T-helper 2 cell treated with Interferon-gamma antibody and Interleukin-4, amounts not matched to agents 5 μg/mL and 100 μg/mL, for 36 hours (primary cell): Measurements from ENCODE around the gene COL6A1.

Source experiments
- DNase-seq: peaks from one replicate; pipeline ENCODE4 v3.0.0; 2021; ENCODE audit warnings: low spot score
- H3K27ac Mint-ChIP-seq: one replicate; pipeline ENCODE4 v1.8.0; 2021; ENCODE audit warnings: mild to moderate bottlenecking, mixed read lengths
- H3K27me3 Mint-ChIP-seq: one replicate; pipeline ENCODE4 v1.8.0; 2021; ENCODE audit warnings: low read depth, mixed read lengths
- H3K36me3 Mint-ChIP-seq: one replicate; pipeline ENCODE4 v1.8.0; 2021; ENCODE audit warnings: low read depth, mixed read lengths
- H3K4me1 Mint-ChIP-seq: one replicate; pipeline ENCODE4 v1.8.0; 2021; ENCODE audit warnings: low read depth, mixed read lengths
- H3K4me3 Mint-ChIP-seq: one replicate; pipeline ENCODE4 v1.8.0; 2022; ENCODE audit warnings: mild to moderate bottlenecking, moderate library complexity, mixed read lengths
- H3K9me3 Mint-ChIP-seq: one replicate; pipeline ENCODE4 v1.8.0; 2021; ENCODE audit warnings: mixed read lengths

The COL6A1 gene

DNA sequence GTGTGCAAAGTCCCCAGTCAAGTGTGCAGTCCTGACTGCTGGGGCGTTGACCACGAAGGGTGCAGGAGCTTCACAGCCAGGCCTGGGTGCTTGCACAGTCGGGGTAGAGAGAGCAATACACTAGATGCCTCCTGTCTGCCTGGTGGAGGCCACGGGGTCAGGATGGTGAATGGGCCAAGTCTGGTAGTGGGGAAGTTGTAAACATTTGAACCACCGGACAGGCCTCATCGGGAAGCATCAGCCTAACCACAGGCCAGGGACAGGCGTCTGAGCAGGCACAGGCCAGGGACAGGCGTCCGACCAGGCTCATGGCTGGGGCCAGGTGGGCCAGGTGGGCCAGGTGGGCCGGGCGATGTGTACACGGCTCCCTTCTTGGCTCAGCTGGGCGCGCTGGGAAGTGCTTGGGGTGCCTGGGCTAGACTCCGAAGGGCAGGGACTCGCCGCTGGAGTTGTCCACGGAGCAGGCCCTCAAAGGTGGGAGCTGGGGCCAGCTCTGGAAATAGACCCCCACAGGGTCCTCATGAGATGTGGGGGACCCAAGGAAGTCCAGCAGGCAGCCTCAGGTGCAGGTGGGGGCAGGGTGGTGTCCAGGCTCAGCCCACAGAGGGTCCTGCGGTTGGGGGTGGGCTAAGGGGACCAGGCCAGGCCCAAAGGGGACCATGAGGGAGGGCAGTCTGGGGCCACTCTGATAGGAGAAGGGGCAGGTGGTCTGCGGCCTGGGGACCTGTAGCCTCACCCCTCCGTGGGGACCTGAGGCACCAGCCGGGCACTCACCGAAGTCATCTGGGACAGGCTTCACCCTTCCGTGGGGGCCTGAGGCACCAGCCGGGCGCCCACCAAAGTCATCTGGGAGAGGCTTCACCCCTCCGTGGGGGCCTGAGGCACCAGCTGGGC lies 15.0 kb downstream of the COL6A1 start:
- no peaks in the 10 kb centered on the region for H3K9me3 Mint-ChIP-seq
- H3K36me3 Mint-ChIP-seq, result no peaks in the 10 kb centered on the region
- DNase-seq, result no peak
- H3K27ac Mint-ChIP-seq, result no peak overlapping the region
- no peaks in the 10 kb centered on the region for H3K4me1 Mint-ChIP-seq
- H3K27me3 Mint-ChIP-seq, result no peaks in the 10 kb centered on the region
- no peak overlapping the region for H3K4me3 Mint-ChIP-seq

DNA sequence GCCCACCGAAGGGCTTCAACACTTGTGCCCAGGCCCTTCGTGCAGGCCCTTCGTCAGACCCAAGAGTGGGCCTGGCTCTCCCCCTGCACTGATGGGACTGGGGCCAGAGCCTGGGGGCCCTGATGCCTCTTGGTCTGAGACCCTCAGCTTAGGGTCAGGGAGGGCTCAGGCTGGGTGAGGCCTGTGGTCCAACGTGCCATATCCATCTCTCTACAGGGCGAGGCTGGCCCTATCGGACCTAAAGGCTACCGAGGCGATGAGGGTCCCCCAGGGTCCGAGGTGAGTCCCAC lies 15.6 kb downstream of the COL6A1 start:
- H3K4me3 Mint-ChIP-seq, result no peak overlapping the region
- no peak overlapping the region for H3K27ac Mint-ChIP-seq
- DNase-seq, result no peak
- no peaks in the 10 kb centered on the region for H3K36me3 Mint-ChIP-seq
- no peaks in the 10 kb centered on the region for H3K4me1 Mint-ChIP-seq
- no peaks in the 10 kb centered on the region for H3K27me3 Mint-ChIP-seq
- no peaks in the 10 kb centered on the region for H3K9me3 Mint-ChIP-seq

DNA sequence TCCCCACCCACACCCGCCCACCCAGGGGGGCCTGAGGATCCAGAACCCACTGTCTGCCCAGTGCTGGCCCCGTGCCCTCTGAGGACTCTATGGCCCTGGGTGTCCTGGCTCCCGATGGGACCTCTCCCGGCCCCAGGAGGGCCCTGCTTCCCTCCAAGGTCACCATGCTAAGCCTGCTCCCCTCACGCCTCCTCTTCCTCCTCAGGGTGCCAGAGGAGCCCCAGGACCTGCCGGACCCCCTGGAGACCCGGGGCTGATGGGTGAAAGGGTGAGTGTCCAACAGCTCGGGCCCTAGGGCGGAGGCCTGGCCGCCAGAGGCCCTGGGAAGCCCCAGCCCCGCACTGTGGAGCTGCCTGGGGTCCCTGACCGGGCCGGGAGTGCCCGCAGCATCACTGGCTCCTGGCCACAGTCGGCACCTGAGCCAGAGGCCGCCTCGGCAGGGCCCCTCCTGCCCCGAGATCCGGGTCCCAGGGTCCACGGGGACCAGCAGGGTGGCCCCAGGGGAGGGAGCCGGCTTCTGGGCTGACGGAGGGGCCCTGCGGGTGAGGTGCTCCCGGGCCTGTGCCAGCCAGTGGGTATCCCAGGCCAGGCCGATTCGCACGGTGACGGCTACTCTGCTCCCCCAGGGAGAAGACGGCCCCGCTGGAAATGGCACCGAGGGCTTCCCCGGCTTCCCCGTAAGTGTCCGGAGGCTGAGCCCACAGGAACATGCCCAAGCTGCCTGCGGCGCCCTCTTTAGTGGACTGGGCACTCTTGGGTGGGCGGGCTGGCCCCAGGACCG lies 16.1 kb downstream of the COL6A1 start:
- no peaks in the 10 kb centered on the region for H3K4me1 Mint-ChIP-seq
- DNase-seq, result no peak
- H3K9me3 Mint-ChIP-seq, result no peaks in the 10 kb centered on the region
- no peaks in the 10 kb centered on the region for H3K27me3 Mint-ChIP-seq
- H3K36me3 Mint-ChIP-seq, result no peaks in the 10 kb centered on the region
- no peak overlapping the region for H3K27ac Mint-ChIP-seq
- H3K4me3 Mint-ChIP-seq, result no peak overlapping the region

DNA sequence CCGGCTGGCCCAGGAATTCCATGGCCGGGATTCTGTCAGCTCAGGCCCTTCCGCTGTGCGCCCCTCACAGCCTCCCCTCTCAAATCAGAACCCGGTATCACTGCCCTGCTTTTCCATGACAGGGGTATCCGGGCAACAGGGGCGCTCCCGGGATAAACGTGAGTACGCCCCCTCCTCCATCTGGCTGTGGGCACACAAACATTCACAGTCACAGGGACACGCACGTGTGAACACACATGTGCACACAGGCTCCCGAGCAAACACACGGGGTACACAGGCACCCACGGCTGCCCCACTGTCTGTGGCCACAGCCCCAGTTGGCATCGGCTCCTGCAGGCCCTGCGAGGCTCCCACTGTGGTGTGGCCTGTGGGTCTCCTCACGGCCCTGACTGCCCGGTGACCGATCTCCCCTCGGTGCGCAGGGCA lies 16.7 kb downstream of the COL6A1 start:
- H3K4me1 Mint-ChIP-seq, result no peaks in the 10 kb centered on the region
- H3K27ac Mint-ChIP-seq, result no peak overlapping the region
- H3K27me3 Mint-ChIP-seq, result no peaks in the 10 kb centered on the region
- H3K9me3 Mint-ChIP-seq, result no peaks in the 10 kb centered on the region
- DNase-seq, result no peak
- no peak overlapping the region for H3K4me3 Mint-ChIP-seq
- no peaks in the 10 kb centered on the region for H3K36me3 Mint-ChIP-seq

DNA sequence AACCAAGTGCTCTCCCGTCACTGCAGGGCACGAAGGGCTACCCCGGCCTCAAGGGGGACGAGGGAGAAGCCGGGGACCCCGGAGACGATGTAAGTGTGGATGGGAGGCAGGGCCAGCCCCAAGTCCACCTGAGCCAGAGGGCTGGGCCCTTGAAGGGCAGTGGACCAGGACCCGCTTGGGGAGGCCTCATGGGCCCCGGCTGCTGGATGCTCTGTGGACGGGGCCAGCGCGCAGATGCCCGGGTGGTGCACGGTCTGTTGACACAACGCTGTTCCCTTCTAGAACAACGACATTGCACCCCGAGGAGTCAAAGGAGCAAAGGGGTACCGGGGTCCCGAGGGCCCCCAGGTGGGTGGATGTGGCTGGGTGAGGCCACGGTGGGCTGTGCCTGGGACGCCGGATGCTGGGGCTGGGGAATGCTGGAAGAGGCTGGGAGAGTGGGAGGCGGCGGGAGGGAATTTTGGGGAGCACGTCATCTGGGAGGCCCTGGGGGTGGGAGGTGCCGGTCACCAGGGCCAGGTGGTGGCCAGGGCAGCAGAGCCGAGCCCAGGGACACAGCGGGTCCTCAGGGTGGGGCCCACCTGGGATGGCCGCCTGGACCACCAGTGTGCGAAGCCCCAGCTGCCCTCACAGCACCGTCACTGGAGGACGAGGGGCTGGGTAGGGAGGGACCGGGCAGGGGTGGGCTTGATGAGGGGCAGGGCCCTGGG lies 17.5 kb downstream of the COL6A1 start:
- DNase-seq, result no peak
- H3K27ac Mint-ChIP-seq, result no peak overlapping the region
- no peaks in the 10 kb centered on the region for H3K36me3 Mint-ChIP-seq
- H3K9me3 Mint-ChIP-seq, result no peaks in the 10 kb centered on the region
- no peak overlapping the region for H3K4me3 Mint-ChIP-seq
- no peaks in the 10 kb centered on the region for H3K4me1 Mint-ChIP-seq
- H3K27me3 Mint-ChIP-seq, result no peaks in the 10 kb centered on the region

DNA sequence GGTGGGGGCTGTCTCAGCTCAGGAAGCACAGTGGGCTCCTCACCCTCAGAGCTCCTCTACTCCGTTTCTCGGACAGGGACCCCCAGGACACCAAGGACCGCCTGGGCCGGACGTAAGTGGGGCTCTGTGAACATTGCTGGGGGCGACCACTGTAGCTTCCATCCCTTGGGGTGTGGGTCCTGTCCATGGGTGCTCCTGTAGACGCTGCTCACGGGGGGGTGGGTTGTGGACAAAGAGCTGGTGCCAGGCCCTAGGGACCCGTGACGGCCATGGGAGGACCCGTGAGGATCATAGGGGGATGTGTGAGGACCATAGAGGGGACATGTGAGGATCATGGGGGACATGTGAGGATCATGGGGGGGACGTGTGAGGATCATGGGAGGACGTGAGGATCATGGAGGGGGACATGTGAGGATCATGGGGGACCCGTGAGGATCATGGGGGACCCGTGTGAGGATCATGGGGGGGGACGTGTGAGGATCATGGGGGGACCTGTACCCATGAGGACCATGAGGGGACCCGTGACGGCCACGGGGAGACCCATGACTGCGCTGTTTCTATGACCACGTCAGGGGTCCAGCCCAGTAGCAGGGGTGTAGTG lies 18.1 kb downstream of the COL6A1 start:
- DNase-seq, result no peak
- Mint-ChIP-seq H3K4me1 (no peaks in the 10 kb centered on the region), H3K27me3 (no peaks in the 10 kb centered on the region), H3K36me3 (no peaks in the 10 kb centered on the region), H3K9me3 (no peaks in the 10 kb centered on the region), H3K27ac (no peak overlapping the region), H3K4me3 (no peak overlapping the region)

DNA sequence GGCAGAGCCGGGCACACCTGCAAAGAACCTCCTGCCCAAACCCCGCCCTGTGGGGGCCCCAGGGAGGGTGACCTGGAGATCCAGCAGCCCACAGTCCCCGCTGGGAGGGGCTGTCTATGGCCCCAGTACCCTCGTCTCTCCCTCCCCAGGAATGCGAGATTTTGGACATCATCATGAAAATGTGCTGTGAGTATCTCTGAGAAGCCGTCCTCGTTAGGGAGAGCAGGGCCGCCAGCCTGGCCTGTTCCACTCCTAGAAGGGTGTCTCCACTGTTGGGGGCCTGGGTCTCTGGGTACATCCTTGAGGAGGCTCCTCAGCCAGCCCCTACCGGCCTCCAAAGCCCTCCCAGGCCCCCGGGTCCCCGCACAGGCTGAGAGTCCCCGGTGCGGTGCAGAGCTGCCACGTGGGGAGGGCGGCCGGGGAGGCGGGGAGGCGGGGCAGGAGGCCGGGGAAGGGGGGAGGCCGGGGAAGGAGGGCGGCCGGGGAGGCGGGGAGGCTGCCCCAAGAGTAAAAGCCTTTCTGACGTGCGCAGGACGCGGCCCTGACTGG lies 18.7 kb downstream of the COL6A1 start:
- no peak for DNase-seq
- H3K36me3 Mint-ChIP-seq, result peaks cover under 1% of the 10 kb centered on the region
- H3K4me1 Mint-ChIP-seq, result no peaks in the 10 kb centered on the region
- H3K27ac Mint-ChIP-seq, result no peak overlapping the region
- no peak overlapping the region for H3K4me3 Mint-ChIP-seq
- no peaks in the 10 kb centered on the region for H3K9me3 Mint-ChIP-seq
- no peaks in the 10 kb centered on the region for H3K27me3 Mint-ChIP-seq

DNA sequence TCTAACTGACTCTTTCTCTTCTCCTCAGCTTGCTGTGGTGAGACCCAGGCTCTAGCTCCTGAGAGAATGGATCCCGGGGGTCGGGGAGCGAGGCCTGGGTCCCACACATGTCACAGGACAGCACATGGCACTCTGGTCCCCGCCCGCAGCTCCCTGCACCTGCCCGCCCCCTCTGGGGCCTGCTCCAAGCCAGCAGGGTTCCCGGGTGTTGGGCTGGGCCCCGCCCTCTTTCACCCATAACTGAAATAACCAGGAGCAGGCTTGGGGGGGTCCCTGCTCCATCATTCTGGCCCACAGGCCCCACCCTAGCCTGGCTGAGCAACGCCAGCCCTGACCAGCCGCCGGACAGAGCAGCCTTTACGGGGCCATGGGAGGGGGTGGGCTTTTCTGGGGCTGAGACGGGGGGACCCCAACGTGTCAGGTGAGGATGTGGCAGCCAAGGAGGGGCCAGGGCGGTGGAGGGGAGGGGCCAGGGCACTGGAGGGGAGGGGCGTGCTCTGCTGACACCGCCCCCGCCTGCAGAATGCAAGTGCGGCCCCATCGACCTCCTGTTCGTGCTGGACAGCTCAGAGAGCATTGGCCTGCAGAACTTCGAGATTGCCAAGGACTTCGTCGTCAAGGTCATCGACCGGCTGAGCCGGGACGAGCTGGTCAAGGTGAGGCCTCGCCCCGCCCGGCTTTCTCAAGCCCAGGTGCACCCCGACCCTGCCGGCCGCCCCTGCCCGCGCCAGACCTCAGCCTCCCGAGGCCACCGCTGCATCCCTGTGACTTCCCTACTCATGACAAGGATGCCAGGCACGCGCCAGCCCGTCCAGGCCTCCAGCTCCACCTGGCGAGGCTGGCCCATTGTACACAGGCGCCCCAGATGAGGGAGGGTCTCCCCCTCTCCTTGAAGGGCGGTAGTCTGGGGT lies 19.4 kb downstream of the COL6A1 start:
- Mint-ChIP-seq H3K36me3 (peaks cover 2% of the 10 kb centered on the region), H3K27me3 (no peaks in the 10 kb centered on the region), H3K4me3 (no peak overlapping the region), H3K9me3 (no peaks in the 10 kb centered on the region), H3K27ac (no peak overlapping the region), H3K4me1 (no peaks in the 10 kb centered on the region)
- no peak for DNase-seq

DNA sequence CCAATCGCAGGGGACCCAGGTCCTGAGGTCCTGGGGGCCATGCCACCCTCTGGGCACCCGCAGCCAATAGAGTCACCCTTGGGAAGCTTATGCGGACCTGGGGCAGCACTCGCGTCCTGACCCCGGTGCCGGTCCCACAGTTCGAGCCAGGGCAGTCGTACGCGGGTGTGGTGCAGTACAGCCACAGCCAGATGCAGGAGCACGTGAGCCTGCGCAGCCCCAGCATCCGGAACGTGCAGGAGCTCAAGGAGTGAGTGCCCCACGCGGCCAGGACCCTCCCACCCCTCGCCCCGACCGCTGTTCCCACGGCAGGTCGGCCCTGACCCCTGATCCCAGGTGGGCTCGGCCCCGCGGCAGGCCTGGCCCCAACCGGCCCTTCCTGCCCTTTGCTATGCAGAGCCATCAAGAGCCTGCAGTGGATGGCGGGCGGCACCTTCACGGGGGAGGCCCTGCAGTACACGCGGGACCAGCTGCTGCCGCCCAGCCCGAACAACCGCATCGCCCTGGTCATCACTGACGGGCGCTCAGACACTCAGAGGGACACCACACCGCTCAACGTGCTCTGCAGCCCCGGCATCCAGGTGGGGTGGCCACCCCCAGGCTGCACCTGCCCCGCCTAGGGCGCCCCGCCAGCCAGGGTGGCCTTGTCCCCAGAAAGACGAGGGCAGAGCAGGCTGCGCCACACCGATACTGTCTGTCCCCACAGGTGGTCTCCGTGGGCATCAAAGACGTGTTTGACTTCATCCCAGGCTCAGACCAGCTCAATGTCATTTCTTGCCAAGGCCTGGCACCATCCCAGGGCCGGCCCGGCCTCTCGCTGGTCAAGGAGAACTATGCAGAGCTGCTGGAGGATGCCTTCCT lies 20.5 kb downstream of the COL6A1 start:
- Mint-ChIP-seq H3K36me3 (peaks cover 2% of the 10 kb centered on the region), H3K27me3 (no peaks in the 10 kb centered on the region), H3K27ac (no peak overlapping the region), H3K9me3 (no peaks in the 10 kb centered on the region), H3K4me1 (no peaks in the 10 kb centered on the region), H3K4me3 (no peak overlapping the region)
- DNase-seq, result no peak

DNA sequence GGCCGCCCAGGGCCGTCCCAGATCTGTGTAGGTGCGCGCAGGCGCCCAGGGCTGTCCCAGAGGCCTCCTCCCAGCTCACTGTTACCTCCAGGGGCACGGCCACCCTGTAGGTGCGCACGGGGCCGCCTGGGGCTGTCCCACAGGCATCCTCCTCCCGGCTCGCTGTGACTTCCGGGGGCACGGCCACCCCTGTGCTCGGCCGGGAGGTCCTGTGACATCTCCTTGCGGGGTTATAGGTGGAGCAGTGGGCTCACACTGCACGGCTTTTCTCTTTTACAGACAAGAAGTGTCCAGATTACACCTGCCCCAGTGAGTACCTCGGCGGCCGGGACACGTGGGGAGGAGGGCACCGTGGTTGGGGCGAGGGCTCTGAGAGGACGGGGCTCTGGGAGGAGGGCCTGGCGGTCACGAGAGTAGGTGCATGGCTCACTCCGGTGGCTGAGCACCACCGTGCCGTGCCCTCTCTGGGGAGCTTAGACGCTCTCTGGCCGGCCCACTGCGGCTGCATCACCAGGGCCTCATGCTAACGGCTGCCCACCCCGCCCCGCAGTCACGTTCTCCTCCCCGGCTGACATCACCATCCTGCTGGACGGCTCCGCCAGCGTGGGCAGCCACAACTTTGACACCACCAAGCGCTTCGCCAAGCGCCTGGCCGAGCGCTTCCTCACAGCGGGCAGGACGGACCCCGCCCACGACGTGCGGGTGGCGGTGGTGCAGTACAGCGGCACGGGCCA lies 21.4 kb downstream of the COL6A1 start:
- H3K4me1 Mint-ChIP-seq, result no peaks in the 10 kb centered on the region
- no peak overlapping the region for H3K27ac Mint-ChIP-seq
- no peak for DNase-seq
- H3K4me3 Mint-ChIP-seq, result no peak overlapping the region
- no peaks in the 10 kb centered on the region for H3K27me3 Mint-ChIP-seq
- H3K9me3 Mint-ChIP-seq, result peaks cover 5% of the 10 kb centered on the region
- H3K36me3 Mint-ChIP-seq, result peaks cover 2% of the 10 kb centered on the region

DNA sequence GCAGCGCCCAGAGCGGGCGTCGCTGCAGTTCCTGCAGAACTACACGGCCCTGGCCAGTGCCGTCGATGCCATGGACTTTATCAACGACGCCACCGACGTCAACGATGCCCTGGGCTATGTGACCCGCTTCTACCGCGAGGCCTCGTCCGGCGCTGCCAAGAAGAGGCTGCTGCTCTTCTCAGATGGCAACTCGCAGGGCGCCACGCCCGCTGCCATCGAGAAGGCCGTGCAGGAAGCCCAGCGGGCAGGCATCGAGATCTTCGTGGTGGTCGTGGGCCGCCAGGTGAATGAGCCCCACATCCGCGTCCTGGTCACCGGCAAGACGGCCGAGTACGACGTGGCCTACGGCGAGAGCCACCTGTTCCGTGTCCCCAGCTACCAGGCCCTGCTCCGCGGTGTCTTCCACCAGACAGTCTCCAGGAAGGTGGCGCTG lies 22.0 kb downstream of the COL6A1 start:
- peaks cover 8% of the 10 kb centered on the region for H3K9me3 Mint-ChIP-seq
- DNase-seq, result no peak
- H3K27me3 Mint-ChIP-seq, result no peaks in the 10 kb centered on the region

More for the DNA sequence above, 22.0 kb downstream of the COL6A1 start:
- Mint-ChIP-seq H3K4me1 (no peaks in the 10 kb centered on the region), H3K27ac (no peak overlapping the region), H3K4me3 (no peak overlapping the region), H3K36me3 (peaks cover 2% of the 10 kb centered on the region)
